Mesendoderm (in vitro differentiated cells): ENCODE results near the gene PCMTD2.

Source experiments
- DNase-seq: peaks from one replicate; pipeline ENCODE4 v3.0.0; 2013
- H2AK5ac ChIP-seq: 2 replicates; pipeline ENCODE4 v1.6.1; 2013; ENCODE audit warnings: low read length, inconsistent platforms
- H2BK120ac ChIP-seq: 2 replicates; pipeline ENCODE4 v1.6.1; 2013; ENCODE audit warnings: low read depth, mild to moderate bottlenecking, low read length, moderate library complexity, mixed read lengths
- H2BK15ac ChIP-seq: replicated peaks from 2 replicates; pipeline ENCODE4 v1.6.1; 2013; ENCODE audit warnings: low read depth, mild to moderate bottlenecking, moderate library complexity
- H2BK5ac ChIP-seq: 2 replicates; pipeline ENCODE4 v1.6.1; 2013; ENCODE audit warnings: low read length, inconsistent platforms
- H3K18ac ChIP-seq: 2 replicates; pipeline ENCODE4 v1.6.1; 2013; ENCODE audit warnings: mild to moderate bottlenecking, low read length, mixed read lengths
- H3K23ac ChIP-seq: one replicate; pipeline ENCODE4 v1.6.1; 2013; ENCODE audit warnings: low read length
- H3K27ac ChIP-seq: 2 replicates; pipeline ENCODE4 v1.5.1; 2013; ENCODE audit warnings: low read depth, mild to moderate bottlenecking, inconsistent platforms, low read length, moderate library complexity
- H3K27me3 ChIP-seq: 2 replicates; pipeline ENCODE4 v1.6.1; 2013; ENCODE audit warnings: low read length, control low read depth, mild to moderate bottlenecking, inconsistent platforms; ENCODE audit not compliant: insufficient read depth, poor library complexity
- H3K36me3 ChIP-seq: 2 replicates; pipeline ENCODE4 v1.6.1; 2013; ENCODE audit warnings: low read length, inconsistent platforms; ENCODE audit not compliant: control insufficient read depth, insufficient read depth
- H3K4ac ChIP-seq: one replicate; pipeline ENCODE4 v1.6.1; 2013; ENCODE audit warnings: low read depth, mild to moderate bottlenecking, low read length, moderate library complexity
- H3K4me1 ChIP-seq: 2 replicates; pipeline ENCODE4 v1.6.1; 2013; ENCODE audit warnings: low read depth, low read length, inconsistent platforms; ENCODE audit not compliant: control insufficient read depth
- H3K4me2 ChIP-seq: 2 replicates; pipeline ENCODE4 v1.6.1; 2013; ENCODE audit warnings: low read length
- H3K4me3 ChIP-seq: 2 replicates; pipeline ENCODE4 v1.5.1; 2013; ENCODE audit warnings: mild to moderate bottlenecking, low read length
- H3K56ac ChIP-seq: one replicate; pipeline ENCODE4 v1.6.1; 2013; ENCODE audit warnings: low read length
- H3K79me1 ChIP-seq: 2 replicates; pipeline ENCODE4 v1.6.1; 2013; ENCODE audit warnings: low read length, inconsistent platforms
- H3K79me2 ChIP-seq: 2 replicates; pipeline ENCODE4 v1.6.1; 2013; ENCODE audit warnings: mild to moderate bottlenecking, low read length; ENCODE audit not compliant: control insufficient read depth, insufficient read depth
- H3K9ac ChIP-seq: 2 replicates; pipeline ENCODE4 v1.6.1; 2013; ENCODE audit warnings: low read length, inconsistent platforms
- H4K5ac ChIP-seq: one replicate; pipeline ENCODE4 v1.6.1; 2013; ENCODE audit warnings: low read length
- H4K8ac ChIP-seq: one replicate; pipeline ENCODE4 v1.6.1; 2013; ENCODE audit warnings: low read depth, mild to moderate bottlenecking, control low read depth, low read length, moderate library complexity
- WGBS: extraction: QIAGEN DNeasy Blood & Tissue Kit; methylation state at CpG from one replicate; pipeline ENCODE4 v1.1.7; 2013; ENCODE audit warnings: low lambda C conversion rate, missing lambda C conversion rate; ENCODE audit not compliant: insufficient coverage; ENCODE audit errors: extremely low coverage; 5-methylcytosine and 5-hydroxymethylcytosine counted together

Gene PCMTD2

GRCh38 chr20:64239449-64240242 lies 15.9 kb upstream of the PCMTD2 start:
- Histone ChIP-seq H3K9ac (no peak overlapping the region), H4K8ac (no peak overlapping the region), H3K27ac (no peak overlapping the region), H2BK120ac (no peak overlapping the region), H3K27me3 (no peaks in the 10 kb centered on the region), H4K5ac (no peak overlapping the region), H2AK5ac (no peak overlapping the region), H3K36me3 (no peaks in the 10 kb centered on the region), H3K79me1 (no peaks in the 10 kb centered on the region), H2BK5ac (no peak overlapping the region), H3K56ac (no peak overlapping the region), H3K4me2 (no peak overlapping the region), H3K18ac (no peak overlapping the region), H3K79me2 (no peaks in the 10 kb centered on the region), H3K23ac (no peak overlapping the region), H2BK15ac (no peak overlapping the region), H3K4ac (no peak overlapping the region), H3K4me3 (no peak overlapping the region), H3K4me1 (no peaks in the 10 kb centered on the region)
- no CpG with 5 or more reads among the region's 19 CpGs for WGBS
- no peak for DNase-seq

- no peak overlapping the region for H4K8ac ChIP-seq
- H3K27ac ChIP-seq = no peak overlapping the region
- no peak overlapping the region for H4K5ac ChIP-seq
- no peak overlapping the region for H2AK5ac ChIP-seq
- H3K9ac ChIP-seq = no peak overlapping the region
- H3K4me3 ChIP-seq = no peak overlapping the region
- H3K36me3 ChIP-seq = no peaks in the 10 kb centered on the region
- no peak overlapping the region for H2BK15ac ChIP-seq
- H3K4me2 ChIP-seq = no peak overlapping the region
- H3K79me1 ChIP-seq = no peaks in the 10 kb centered on the region
- no peak overlapping the region for H3K18ac ChIP-seq
- no peaks in the 10 kb centered on the region for H3K4me1 ChIP-seq
- no peak overlapping the region for H3K56ac ChIP-seq
- H3K79me2 ChIP-seq = no peaks in the 10 kb centered on the region
- no peaks in the 10 kb centered on the region for H3K27me3 ChIP-seq
- DNase-seq = no peak
- no peak overlapping the region for H2BK120ac ChIP-seq
- H2BK5ac ChIP-seq = no peak overlapping the region
- no peak overlapping the region for H3K4ac ChIP-seq
- no peak overlapping the region for H3K23ac ChIP-seq
- no CpG with 5 or more reads among the region's 26 CpGs for WGBS
Observed at GRCh38 chr20:64240243-64241015, 15.1 kb upstream of the PCMTD2 start.

GRCh38 chr20:64241061-64241460 lies 14.5 kb upstream of the PCMTD2 start:
- Histone ChIP-seq H3K4me1 (no peaks in the 10 kb centered on the region), H3K23ac (no peak overlapping the region), H4K8ac (no peak overlapping the region), H2AK5ac (no peak overlapping the region), H3K36me3 (no peaks in the 10 kb centered on the region), H3K4me3 (no peak overlapping the region), H3K56ac (no peak overlapping the region), H3K79me2 (no peaks in the 10 kb centered on the region), H2BK5ac (no peak overlapping the region), H2BK120ac (no peak overlapping the region), H3K9ac (no peak overlapping the region), H3K4ac (no peak overlapping the region), H3K4me2 (no peak overlapping the region), H3K27ac (no peak overlapping the region), H4K5ac (no peak overlapping the region), H3K79me1 (no peaks in the 10 kb centered on the region), H3K27me3 (no peaks in the 10 kb centered on the region), H3K18ac (no peak overlapping the region), H2BK15ac (no peak overlapping the region)
- no peak for DNase-seq
- WGBS = no CpG with 5 or more reads among the region's 8 CpGs

- Histone ChIP-seq H3K36me3 (no peaks in the 10 kb centered on the region), H4K5ac (no peak overlapping the region), H3K4ac (no peak overlapping the region), H3K27ac (no peak overlapping the region), H3K79me2 (no peaks in the 10 kb centered on the region), H3K4me1 (no peaks in the 10 kb centered on the region), H3K18ac (no peak overlapping the region), H3K4me3 (no peak overlapping the region), H4K8ac (no peak overlapping the region), H2BK120ac (no peak overlapping the region), H3K9ac (no peak overlapping the region), H2BK5ac (no peak overlapping the region), H3K27me3 (no peaks in the 10 kb centered on the region), H3K79me1 (no peaks in the 10 kb centered on the region), H3K56ac (no peak overlapping the region), H3K4me2 (no peak overlapping the region), H2BK15ac (no peak overlapping the region), H2AK5ac (no peak overlapping the region), H3K23ac (no peak overlapping the region)
- DNase-seq = no peak
- WGBS = no CpG with 5 or more reads among the region's 19 CpGs
Observed at GRCh38 chr20:64242003-64242796, 13.3 kb upstream of the PCMTD2 start.

- Histone ChIP-seq H3K18ac (no peak overlapping the region), H3K9ac (no peak overlapping the region), H3K79me1 (no peaks in the 10 kb centered on the region), H3K4me1 (no peaks in the 10 kb centered on the region), H3K4me2 (no peak overlapping the region), H3K4me3 (no peak overlapping the region), H3K23ac (no peak overlapping the region), H2AK5ac (no peak overlapping the region), H3K56ac (no peak overlapping the region), H4K8ac (no peak overlapping the region), H2BK5ac (no peak overlapping the region), H3K4ac (no peak overlapping the region), H2BK120ac (no peak overlapping the region), H3K27me3 (no peaks in the 10 kb centered on the region), H3K36me3 (no peaks in the 10 kb centered on the region), H2BK15ac (no peak overlapping the region), H3K27ac (no peak overlapping the region), H3K79me2 (no peaks in the 10 kb centered on the region), H4K5ac (no peak overlapping the region)
- DNase-seq = no peak
- WGBS = no CpG with 5 or more reads among the region's 4 CpGs
Observed at GRCh38 chr20:64242797-64243475, 12.6 kb upstream of the PCMTD2 start.
